HG03575 (cell line): ENCODE data around the gene SOX13.
"Not testable (repeated sequence)": the region's sequence is repeated elsewhere in the genome, so short reads cannot be mapped to it uniquely, and the experiment has no call there.

Experiments
- ATAC-seq: cut with Tn5 transposase; IDR thresholded peaks from one replicate; pipeline ENCODE4 v1.9.1; 2021; ENCODE audit not compliant: unreplicated experiment, insufficient number of reproducible peaks, low FRiP score; ENCODE audit errors: extremely low read depth

SOX13 gene

DNA sequence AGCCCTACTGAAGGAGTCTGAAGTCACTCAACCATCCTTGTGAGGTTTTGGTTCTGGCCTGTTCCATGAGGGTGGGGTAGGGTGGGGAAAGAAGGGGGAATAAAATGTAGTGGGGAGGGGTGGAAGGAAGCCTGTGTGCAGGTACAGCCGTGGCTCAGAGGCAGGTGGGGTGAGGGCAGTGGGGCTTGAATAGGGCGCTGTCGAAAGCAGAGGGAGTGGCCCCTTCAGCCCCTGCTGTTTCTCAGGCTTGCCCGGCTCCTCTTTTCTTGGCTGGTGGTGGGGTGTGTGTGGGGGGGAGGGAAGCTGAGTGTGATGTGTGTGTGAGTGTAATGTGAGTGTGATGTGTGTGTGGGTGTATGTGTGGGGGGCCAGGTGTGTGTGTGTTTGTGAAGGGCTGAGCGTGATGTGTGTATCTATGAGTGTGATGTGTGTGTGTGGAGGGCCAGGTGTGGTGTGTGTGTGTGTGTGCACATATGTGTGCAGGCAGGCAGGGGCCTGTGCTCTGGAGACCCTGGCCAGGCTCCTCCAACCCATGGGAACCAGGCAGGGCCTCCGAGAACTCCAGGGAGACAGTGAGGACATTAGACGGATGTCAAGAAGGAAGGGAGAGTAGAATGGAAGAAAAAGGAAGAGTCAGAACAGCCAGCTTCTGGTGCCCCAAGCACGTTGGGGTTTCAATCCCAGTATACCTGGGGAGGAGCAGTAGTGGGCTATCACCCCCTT lies 9.0 kb downstream of the SOX13 start:
- ATAC-seq, result no peak

DNA sequence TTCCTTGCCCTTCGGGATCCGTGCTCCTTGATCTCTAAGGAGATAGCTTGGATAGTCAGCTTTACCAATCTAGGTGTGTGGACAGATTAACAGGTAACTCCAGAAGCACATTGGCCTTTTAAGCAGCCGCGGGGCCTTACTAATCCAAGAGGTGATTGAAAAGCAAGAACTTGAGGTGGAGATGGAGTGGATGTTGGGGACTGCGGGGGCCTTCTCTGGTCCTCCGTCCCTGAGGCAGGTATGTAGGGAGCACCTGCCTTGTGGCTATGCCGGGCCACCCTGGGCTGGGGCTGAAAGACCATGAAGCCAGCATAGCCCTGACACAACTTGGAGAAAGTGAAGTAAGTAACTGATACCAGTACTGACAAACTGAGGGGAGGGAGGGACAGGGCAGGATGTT lies 10.6 kb downstream of the SOX13 start:
- ATAC-seq, result no peak

DNA sequence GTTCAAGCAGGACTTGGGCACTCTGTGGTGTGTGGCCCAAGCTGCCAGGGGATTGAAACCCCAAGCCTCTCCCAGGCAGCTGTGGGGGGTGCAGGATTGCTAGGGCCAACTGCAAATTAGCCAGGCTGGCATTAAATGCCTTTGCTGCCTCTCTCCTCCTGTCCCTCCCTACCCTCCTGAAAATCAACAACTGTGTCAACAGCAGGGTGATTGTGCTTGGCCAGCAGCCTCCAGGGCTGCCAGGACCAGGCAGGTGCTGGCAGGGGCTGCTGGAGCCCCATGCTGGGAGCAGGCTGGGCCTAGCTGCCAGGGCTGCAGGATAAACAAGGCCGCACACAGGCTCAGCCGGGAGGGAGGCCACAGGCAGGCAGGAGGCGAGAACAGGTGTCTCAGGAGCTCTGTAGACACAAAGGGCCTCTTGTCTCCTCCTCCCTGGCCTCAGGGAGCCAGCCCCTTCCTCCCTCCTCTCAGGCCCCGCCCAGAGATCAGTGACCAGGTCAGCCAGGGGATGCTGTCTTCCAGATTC lies 11.4 kb downstream of the SOX13 start:
- no peak for ATAC-seq

DNA sequence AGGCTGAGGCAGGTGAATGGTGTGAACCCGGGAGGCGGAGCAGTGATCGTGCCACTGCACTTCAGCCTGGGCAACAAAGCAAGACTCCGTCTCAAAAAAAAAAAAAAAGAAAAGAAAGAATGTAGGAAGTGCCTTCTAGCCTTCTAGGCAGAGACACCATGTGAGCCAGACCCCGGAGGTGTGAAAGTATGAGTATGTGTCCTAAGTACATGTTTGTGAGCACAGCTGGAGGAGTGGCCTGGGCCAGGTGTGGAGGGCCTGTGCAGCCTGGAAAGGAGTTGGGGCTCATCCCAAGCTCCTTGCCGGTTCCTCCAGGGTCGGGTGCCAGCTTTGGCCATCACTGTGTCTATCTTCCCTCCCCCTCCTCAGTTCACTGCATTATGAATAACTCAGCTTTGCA lies 13.0 kb downstream of the SOX13 start:
- ATAC-seq, result no peak

- no peak for ATAC-seq
These were observed 14.4 kb downstream of the SOX13 start for GRCh38 chr1:204087181-204087892.

- ATAC-seq, result no peak
These were observed 15.1 kb downstream of the SOX13 start for GRCh38 chr1:204087893-204088528.

DNA sequence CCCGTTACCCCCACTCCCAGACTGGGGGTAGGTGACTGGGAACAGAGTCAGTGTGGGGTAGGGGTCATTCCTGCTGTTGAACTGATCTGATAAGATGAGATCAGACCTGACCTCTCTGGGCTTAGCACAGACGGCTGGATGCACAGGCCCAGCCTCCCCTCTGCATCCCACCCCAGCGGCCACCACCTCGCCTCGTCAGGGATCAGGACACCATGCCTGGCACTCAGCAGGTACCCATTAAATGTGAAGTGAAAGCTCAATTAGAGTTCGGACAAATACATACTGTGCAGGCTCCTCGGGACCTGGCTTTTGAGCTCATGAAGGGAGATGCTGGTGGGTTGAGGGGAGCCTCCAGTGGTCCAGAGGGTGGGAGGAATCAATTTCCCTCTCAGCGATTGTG lies 15.7 kb downstream of the SOX13 start:
- no peak for ATAC-seq

GRCh38 chr1:204089044-204089751 lies 16.3 kb downstream of the SOX13 start:
- no peak for ATAC-seq

DNA sequence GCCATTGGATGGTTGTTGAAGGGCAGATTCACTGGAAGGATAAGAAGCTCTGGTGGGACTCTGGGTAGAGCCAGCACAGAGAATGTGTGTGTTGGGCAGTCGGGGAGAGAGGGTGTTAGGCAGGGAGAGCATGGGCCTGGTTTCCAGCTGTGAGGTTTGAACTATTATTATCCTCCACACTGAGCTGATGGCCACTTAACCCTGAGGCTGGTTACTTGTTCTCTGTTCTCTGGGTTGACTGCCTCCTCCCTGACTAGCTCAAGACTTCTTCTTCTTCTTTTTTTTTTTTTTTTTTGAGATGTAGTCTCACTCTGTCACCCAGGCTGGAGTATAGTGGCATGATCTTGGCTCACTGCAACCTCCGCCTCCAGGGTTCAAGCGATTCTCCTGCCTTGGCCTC lies 17.2 kb downstream of the SOX13 start:
- not testable (repeated sequence) for ATAC-seq

DNA sequence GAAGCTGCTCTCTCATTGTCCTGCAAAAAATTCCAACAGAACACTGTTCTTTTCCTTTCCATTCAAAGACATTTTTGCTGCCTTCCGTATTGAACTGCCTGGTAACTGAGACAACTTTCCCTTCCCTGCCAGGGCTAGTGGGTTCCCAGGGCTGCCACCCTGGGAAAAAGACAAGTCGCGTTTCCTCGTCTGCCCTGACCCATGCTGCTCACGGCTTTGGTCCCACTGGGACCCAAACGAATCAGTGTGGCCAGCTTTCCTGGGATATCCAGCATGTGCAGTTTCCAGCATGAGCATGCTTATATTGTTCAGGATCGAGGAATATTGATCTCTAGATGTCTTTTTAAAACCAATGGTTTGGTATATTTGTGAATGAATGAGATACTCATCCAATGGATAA lies 18.2 kb downstream of the SOX13 start:
- ATAC-seq, result no peak

- ATAC-seq, result no peak
These were observed 18.9 kb downstream of the SOX13 start for GRCh38 chr1:204091787-204092312.

- ATAC-seq, result no peak
These were observed 19.9 kb downstream of the SOX13 start for GRCh38 chr1:204092632-204093420.

GRCh38 chr1:204093421-204093717 lies 20.5 kb downstream of the SOX13 start:
- ATAC-seq, result no peak

DNA sequence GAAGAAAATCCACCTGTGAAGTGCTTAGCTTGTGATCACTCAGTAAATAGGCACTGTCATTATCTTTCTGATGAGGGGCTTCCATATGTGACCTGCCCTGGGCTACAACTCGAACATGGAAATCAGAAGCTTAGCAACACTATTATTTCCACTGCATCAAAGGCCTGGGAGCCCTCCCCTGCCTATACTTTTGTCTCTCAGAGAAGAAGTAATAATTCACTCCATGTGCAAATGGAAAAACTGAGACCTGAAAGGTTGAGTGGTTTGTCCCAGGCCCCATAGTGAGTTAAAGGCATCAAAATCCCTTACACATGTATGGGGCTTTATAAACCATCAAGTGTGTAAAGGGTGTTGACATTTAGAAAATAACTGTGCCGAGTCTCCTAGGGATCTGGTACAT lies 20.9 kb downstream of the SOX13 start:
- no peak for ATAC-seq

DNA sequence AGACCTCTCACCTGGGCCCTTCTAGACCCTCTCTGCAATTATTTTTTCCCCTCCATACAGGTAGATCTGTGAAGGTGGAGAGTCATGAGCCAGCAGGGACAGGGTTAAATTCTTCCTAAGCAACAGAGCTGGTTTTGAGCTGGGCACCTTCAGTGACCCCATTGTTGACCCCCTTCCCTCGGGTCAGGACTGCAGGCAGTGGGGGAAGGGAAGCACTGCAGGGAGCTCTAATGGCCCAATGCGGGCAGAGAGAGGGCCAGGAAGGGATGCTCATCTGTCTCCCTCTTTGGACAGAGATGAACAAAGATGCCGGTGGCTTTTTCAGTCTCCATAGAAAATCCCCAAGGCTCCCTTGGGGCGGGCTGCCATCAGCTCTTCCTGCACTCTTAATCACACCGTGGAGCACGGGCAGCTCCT lies 21.4 kb downstream of the SOX13 start:
- no peak for ATAC-seq

DNA sequence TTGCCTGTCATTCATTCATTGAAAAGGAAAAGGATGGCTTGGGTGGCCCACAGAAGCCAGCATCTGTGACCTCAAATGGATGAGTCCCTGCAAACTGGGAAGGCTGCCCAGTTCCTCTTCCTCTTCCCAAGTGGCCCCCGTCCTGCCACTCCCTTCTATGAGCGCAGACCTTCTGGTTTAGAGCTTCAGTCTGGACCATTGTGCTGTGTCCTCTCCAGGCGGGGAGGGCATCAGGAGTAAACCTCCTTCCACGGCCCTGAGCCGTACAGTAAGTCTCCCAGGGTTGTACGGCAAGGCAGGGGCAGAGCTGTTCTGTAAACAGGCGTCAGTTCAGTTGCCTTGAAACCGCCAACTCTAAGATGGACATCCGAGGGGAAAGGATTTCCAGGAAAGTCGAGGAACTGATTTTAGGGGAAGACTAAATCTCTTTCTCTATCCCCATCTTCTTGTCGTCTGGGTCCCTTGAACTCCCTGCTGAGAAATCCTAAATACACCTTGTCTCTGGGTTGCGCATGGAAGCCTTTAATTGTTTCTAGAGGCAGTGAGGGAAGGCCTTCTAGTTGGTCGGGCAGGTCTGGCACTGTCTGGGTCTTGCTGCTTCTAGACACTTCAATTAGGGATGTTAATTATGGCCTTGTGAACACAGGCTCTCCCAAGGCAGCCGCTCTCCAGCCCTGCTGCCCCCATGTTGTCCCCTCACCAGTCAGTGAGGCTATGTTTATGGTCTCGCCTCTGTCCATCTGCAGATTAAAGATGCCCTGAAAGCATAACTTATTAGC lies 22.1 kb downstream of the SOX13 start:
- no peak for ATAC-seq

DNA sequence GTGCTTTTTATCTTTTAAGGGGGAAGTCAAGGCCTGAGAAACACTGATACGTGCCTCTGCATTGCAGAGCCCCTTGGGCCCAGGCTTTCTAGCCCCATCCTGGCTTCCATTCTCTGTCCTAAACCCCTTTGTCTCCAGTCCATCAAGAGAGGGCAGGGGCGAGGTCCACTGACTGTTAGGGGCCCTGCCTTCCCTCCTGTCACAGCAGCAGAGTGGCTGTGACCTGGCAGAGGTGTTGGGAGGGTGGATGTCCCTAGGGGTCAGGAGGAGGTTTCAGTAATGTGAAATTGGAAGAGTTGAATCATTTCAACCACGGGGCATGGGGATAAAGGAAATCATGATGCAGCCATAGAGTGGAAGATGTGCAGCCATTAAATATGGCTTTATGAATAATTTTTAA lies 24.0 kb downstream of the SOX13 start:
- no peak for ATAC-seq

- ATAC-seq, result no peak
These were observed 25.8 kb downstream of the SOX13 start for GRCh38 chr1:204098683-204099082.
